Liver (tissue), 9 donors: ENCODE data around the gene ANXA7. TPM values are rescaled to one million over a fixed set of nuclear protein-coding genes. Genes with fewer than 3 reads are reported as not detected.

ENCODE experiments used
- DNase-seq: peaks from one replicate; pipeline ENCODE4 v3.0.0-alpha.2; 2017; ENCODE audit warnings: low spot score
- H3K27ac ChIP-seq, 2 donors: one replicate each; pipeline ENCODE4 v1.7.0; 2013; ENCODE audit warnings: inconsistent platforms in 2 of 2, low read length in 2 of 2, control low read depth in 1 of 2, low read depth in 1 of 2, mild to moderate bottlenecking in 1 of 2
- H3K27me3 ChIP-seq, 4 donors: one replicate each; pipeline versions ENCODE4 v1.6.1 to v1.7.0; 2013; ENCODE audit warnings: low read length in 3 of 4, inconsistent platforms in 1 of 4, mild to moderate bottlenecking in 1 of 4, moderate library complexity in 1 of 4; ENCODE audit not compliant: control insufficient read depth in 4 of 4, insufficient read depth in 4 of 4
- H3K36me3 ChIP-seq, 4 donors: one replicate each; pipeline versions ENCODE4 v1.6.1 to v1.7.0; 2013; ENCODE audit warnings: low read length in 3 of 4, mild to moderate bottlenecking in 3 of 4, low read depth in 1 of 4, moderate library complexity in 1 of 4; ENCODE audit not compliant: control insufficient read depth in 4 of 4, insufficient read depth in 3 of 4
- H3K4me1 ChIP-seq, 4 donors: one replicate each; pipeline versions ENCODE4 v1.6.1 to v1.7.0; 2013; ENCODE audit warnings: low read length in 3 of 4, mild to moderate bottlenecking in 3 of 4, moderate library complexity in 1 of 4; ENCODE audit not compliant: control insufficient read depth in 4 of 4, insufficient read depth in 4 of 4
- H3K4me3 ChIP-seq, 3 donors: one replicate each; pipeline versions ENCODE4 v1.6.1 to v1.7.0; 2013; ENCODE audit warnings: low read length in 3 of 3, control low read depth in 1 of 3, low read depth in 1 of 3, mild to moderate bottlenecking in 1 of 3
- H3K9ac ChIP-seq, 2 donors: one replicate each; pipeline ENCODE4 v1.7.0; 2013; ENCODE audit warnings: low read length in 2 of 2, mild to moderate bottlenecking in 2 of 2, moderate library complexity in 2 of 2, control low read depth in 1 of 2, low read depth in 1 of 2
- H3K9me3 ChIP-seq, 4 donors: one replicate each; pipeline versions ENCODE4 v1.6.1 to v1.7.0; 2013; ENCODE audit warnings: low read length in 3 of 4; ENCODE audit not compliant: control insufficient read depth in 4 of 4
- ATF3 ChIP-seq: IDR thresholded peaks from 2 replicates; pipeline ENCODE4 v1.6.1; 2016; ENCODE audit warnings: antibody characterized with exemption
- CTCF ChIP-seq: fragments of 150-350 bp; IDR thresholded peaks from 2 replicates; pipeline ENCODE4 v1.5.1; 2017; ENCODE audit warnings: improper control_type of control experiment, low read depth, low read length; ENCODE audit not compliant: missing input control
- EGR1 ChIP-seq, 2 donors: IDR thresholded peaks; 2 replicates each; pipeline ENCODE4 v1.6.1; 2016 to 2018; ENCODE audit warnings: antibody characterized with exemption in 2 of 2, low read depth in 2 of 2
- FOXA1 ChIP-seq: IDR thresholded peaks from 2 replicates; pipeline ENCODE4 v1.6.1; 2016; ENCODE audit warnings: antibody characterized with exemption
- FOXA2 ChIP-seq: IDR thresholded peaks from 2 replicates; pipeline ENCODE4 v1.6.1; 2016; ENCODE audit warnings: antibody characterized with exemption
- GABPA ChIP-seq, 2 donors: IDR thresholded peaks in 1 of 2; conservative IDR thresholded peaks in 1 of 2; 2 replicates each; pipeline ENCODE4 v1.6.1; 2016; ENCODE audit warnings: antibody characterized with exemption in 2 of 2, mild to moderate bottlenecking in 1 of 2, moderate library complexity in 1 of 2
- HNF4A ChIP-seq, 2 donors: conservative IDR thresholded peaks; 2 replicates each; pipeline ENCODE4 v1.6.1; 2016; ENCODE audit warnings: antibody characterized with exemption in 2 of 2, mild to moderate bottlenecking in 2 of 2
- HNF4G ChIP-seq: IDR thresholded peaks from 2 replicates; pipeline ENCODE4 v1.6.1; 2016; ENCODE audit warnings: antibody characterized with exemption
- JUND ChIP-seq, 2 donors: IDR thresholded peaks; 2 replicates each; pipeline ENCODE4 v1.6.1; 2016; ENCODE audit warnings: antibody characterized with exemption in 2 of 2
- MAX ChIP-seq: IDR thresholded peaks from 2 replicates; pipeline ENCODE4 v1.6.1; 2016; ENCODE audit warnings: antibody characterized with exemption
- NR2F2 ChIP-seq: IDR thresholded peaks from 2 replicates; pipeline ENCODE4 v1.6.1; 2016; ENCODE audit warnings: antibody characterized with exemption
- RAD21 ChIP-seq, 2 donors: IDR thresholded peaks; 2 replicates each; pipeline ENCODE4 v1.6.1; 2016; ENCODE audit warnings: antibody characterized with exemption in 2 of 2, mild to moderate bottlenecking in 2 of 2
- RXRA ChIP-seq, 2 donors: IDR thresholded peaks; 2 replicates each; pipeline ENCODE4 v1.6.1; 2017 to 2018; ENCODE audit warnings: antibody characterized with exemption in 2 of 2, mild to moderate bottlenecking in 1 of 2
- SP1 ChIP-seq: IDR thresholded peaks from 2 replicates; pipeline ENCODE4 v1.6.1; 2018; ENCODE audit warnings: antibody characterized with exemption, mild to moderate bottlenecking
- TAF1 ChIP-seq: conservative IDR thresholded peaks from 2 replicates; pipeline ENCODE4 v1.6.1; 2016; ENCODE audit warnings: antibody characterized with exemption, mild to moderate bottlenecking
- YY1 ChIP-seq: IDR thresholded peaks from 2 replicates; pipeline ENCODE4 v1.6.1; 2016; ENCODE audit warnings: antibody characterized with exemption, mild to moderate bottlenecking
- WGBS: extraction: QIAGEN DNeasy Blood & Tissue Kit; methylation state at CpG from one replicate; pipeline ENCODE4 v1.1.7; 2013; 5-methylcytosine and 5-hydroxymethylcytosine counted together
- polyA plus RNA-seq, 2 donors: library from polyadenylated mRNA; stranded (reverse) in 1 of 2; unstranded in 1 of 2; fragments of 200-250 nt in 1 of 2; fragments of >200 nt in 1 of 2; fragmentation: Nextera tagmentation in 1 of 2; extraction: Ambion mirVana in 1 of 2; gene quantifications; one replicate each; pipeline versions ENCODE4 v1.2.1 to v1.2.3, GENCODE V29; 2013 to 2015
- total RNA-seq, 2 donors: library from RNA; depleted of rRNA; stranded (reverse); fragments of >200 nt; gene quantifications; one replicate each; pipeline ENCODE4 v1.2.3, GENCODE V29; 2014
- TF ChIP-seq, protein P1 (sequence below): IDR thresholded peaks from 2 replicates; pipeline ENCODE4 v1.6.1; 2016; ENCODE audit warnings: antibody characterized with exemption, mild to moderate bottlenecking
- TF ChIP-seq, protein P2 (sequence below): IDR thresholded peaks from 2 replicates; pipeline ENCODE4 v1.6.1; 2016; ENCODE audit warnings: antibody characterized with exemption
- donor health status: healthy.
- donor health status: healthy.
- donor health status: healthy.
- donor health status: healthy.
- donor health status: healthy.

The ANXA7 gene
- total and polyA plus RNA-seq, 4 donors = 71.6 to 93.4 (median 90.0) TPM

GRCh38 chr10:73439055-73439454, 25.2 kb upstream of the ANXA7 start:
- H3K9me3 ChIP-seq = no peaks in the 10 kb centered on the region
- H3K27me3 ChIP-seq = no peaks in the 10 kb centered on the region
- no peak overlapping the region for H3K4me3 ChIP-seq
- no peak for DNase-seq
- H3K4me1 ChIP-seq = no peaks in the 10 kb centered on the region
- H3K36me3 ChIP-seq = peaks cover 1 to 17% (median 7%) of the 10 kb centered on the region in 4 donors
- no peak overlapping the region for H3K27ac ChIP-seq
- TF ChIP-seq HNF4G (no peak), YY1 (no peak), SP1 (no peak), NR2F2 (no peak), EGR1 (IDR thresholded peaks at IDR 0.05; ENCODE audit: low read depth in 2 of 2) (no peak)
- WGBS = 91% methylated on average over 1 of the region's 1 CpG
- H3K9ac ChIP-seq = no peak overlapping the region

DNA sequence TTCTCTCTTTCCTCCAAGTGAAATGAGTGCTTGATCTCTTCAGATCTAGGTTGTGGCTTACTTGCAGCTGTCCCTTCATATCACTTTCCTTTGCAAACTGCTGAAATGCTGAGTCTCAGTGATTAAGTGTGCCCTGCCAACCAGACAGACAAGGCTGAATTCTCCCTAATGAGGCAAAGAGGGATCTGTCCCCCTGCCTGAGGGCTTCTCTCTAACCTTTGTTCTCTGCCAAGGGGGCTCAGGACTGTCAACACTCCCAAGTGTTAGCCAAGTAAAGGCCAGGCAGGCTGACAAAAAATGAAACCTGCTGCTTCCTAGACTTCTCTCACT, 19.6 kb upstream of the ANXA7 start, which contains the start of gene MSS51:
MSS51 (minus strand) TSS at position 24 of the 330 bp plus-strand sequence. CDS start 5,277 bp downstream, outside the sequence.
- H3K36me3 ChIP-seq = peaks cover 1 to 11% (median 8%) of the 10 kb centered on the region in 4 donors
- DNase-seq = no peak
- no peaks in the 10 kb centered on the region for H3K27me3 ChIP-seq
- no peak within 1 kb of the TSS for H3K27ac ChIP-seq
- H3K4me1 ChIP-seq = no peaks in the 10 kb centered on the region
- TF ChIP-seq MAX (no peak), CTCF (no peak), RXRA (IDR thresholded peaks at IDR 0.05) (no peak), EGR1 (IDR thresholded peaks at IDR 0.05; ENCODE audit: low read depth in 2 of 2) (no peak), HNF4A (conservative IDR thresholded peaks at IDR 0.05) (no peak), JUND (IDR thresholded peaks at IDR 0.05) (no peak), RAD21 (IDR thresholded peaks at IDR 0.05) (no peak), FOXA1 (no peak), NR2F2 (no peak), YY1 (no peak), ATF3 (no peak), FOXA2 (no peak), SP1 (no peak), HNF4G (no peak), GABPA (IDR thresholded peaks at IDR 0.05 in 1 of 2, conservative IDR thresholded peaks at IDR 0.05 in 1 of 2) (no peak), TAF1 (no peak)
- TF ChIP-seq, protein P1, sequence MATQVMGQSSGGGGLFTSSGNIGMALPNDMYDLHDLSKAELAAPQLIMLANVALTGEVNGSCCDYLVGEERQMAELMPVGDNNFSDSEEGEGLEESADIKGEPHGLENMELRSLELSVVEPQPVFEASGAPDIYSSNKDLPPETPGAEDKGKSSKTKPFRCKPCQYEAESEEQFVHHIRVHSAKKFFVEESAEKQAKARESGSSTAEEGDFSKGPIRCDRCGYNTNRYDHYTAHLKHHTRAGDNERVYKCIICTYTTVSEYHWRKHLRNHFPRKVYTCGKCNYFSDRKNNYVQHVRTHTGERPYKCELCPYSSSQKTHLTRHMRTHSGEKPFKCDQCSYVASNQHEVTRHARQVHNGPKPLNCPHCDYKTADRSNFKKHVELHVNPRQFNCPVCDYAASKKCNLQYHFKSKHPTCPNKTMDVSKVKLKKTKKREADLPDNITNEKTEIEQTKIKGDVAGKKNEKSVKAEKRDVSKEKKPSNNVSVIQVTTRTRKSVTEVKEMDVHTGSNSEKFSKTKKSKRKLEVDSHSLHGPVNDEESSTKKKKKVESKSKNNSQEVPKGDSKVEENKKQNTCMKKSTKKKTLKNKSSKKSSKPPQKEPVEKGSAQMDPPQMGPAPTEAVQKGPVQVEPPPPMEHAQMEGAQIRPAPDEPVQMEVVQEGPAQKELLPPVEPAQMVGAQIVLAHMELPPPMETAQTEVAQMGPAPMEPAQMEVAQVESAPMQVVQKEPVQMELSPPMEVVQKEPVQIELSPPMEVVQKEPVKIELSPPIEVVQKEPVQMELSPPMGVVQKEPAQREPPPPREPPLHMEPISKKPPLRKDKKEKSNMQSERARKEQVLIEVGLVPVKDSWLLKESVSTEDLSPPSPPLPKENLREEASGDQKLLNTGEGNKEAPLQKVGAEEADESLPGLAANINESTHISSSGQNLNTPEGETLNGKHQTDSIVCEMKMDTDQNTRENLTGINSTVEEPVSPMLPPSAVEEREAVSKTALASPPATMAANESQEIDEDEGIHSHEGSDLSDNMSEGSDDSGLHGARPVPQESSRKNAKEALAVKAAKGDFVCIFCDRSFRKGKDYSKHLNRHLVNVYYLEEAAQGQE = no peak
- TF ChIP-seq, protein P2, sequence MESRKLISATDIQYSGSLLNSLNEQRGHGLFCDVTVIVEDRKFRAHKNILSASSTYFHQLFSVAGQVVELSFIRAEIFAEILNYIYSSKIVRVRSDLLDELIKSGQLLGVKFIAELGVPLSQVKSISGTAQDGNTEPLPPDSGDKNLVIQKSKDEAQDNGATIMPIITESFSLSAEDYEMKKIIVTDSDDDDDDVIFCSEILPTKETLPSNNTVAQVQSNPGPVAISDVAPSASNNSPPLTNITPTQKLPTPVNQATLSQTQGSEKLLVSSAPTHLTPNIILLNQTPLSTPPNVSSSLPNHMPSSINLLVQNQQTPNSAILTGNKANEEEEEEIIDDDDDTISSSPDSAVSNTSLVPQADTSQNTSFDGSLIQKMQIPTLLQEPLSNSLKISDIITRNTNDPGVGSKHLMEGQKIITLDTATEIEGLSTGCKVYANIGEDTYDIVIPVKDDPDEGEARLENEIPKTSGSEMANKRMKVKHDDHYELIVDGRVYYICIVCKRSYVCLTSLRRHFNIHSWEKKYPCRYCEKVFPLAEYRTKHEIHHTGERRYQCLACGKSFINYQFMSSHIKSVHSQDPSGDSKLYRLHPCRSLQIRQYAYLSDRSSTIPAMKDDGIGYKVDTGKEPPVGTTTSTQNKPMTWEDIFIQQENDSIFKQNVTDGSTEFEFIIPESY = no peak
- no peak within 1 kb of the TSS for H3K4me3 ChIP-seq
- H3K9me3 ChIP-seq = no peaks in the 10 kb centered on the region
- H3K9ac ChIP-seq = no peak within 1 kb of the TSS
